ENCODE measurements around the gene TAF4B. TPM values are rescaled to one million over a fixed set of nuclear protein-coding genes. Genes with fewer than 3 reads are reported as not detected.

Gene TAF4B
- total RNA-seq, 2 experiments from 2014 or later: 7.3 to 7.5 TPM

- H3K9me3 Mint-ChIP-seq: no peaks in the 10 kb centered on the region
- POLR2A ChIA-PET: no interaction called here
- H3K27ac Mint-ChIP-seq: no peak overlapping the region
Observed at GRCh38 chr18:26438980-26439379, 212.7 kb downstream of the TAF4B start.

GRCh38 chr18:26439537-26439936 lies 213.3 kb downstream of the TAF4B start:
- POLR2A ChIA-PET: no interaction called here
- no peak overlapping the region for H3K27ac Mint-ChIP-seq

More at GRCh38 chr18:26438980-26439379, 212.7 kb downstream of the TAF4B start:
- no peak for ATAC-seq (ENCODE audit: low read depth)
- Mint-ChIP-seq H3K27me3 (peaks cover 16% of the 10 kb centered on the region), H3K4me1 (no peaks in the 10 kb centered on the region), H3K4me3 (no peak overlapping the region), H3K36me3 (no peaks in the 10 kb centered on the region)
- no peak for DNase-seq

GRCh38 chr18:26440644-26441043 lies 214.4 kb downstream of the TAF4B start:
- ATAC-seq (ENCODE audit: low read depth) (no peak), DNase-seq (no peak)
- H3K4me3 Mint-ChIP-seq: no peak overlapping the region
- H3K27me3 Mint-ChIP-seq: peaks cover 21% of the 10 kb centered on the region
- no peaks in the 10 kb centered on the region for H3K9me3 Mint-ChIP-seq
- H3K36me3 Mint-ChIP-seq: no peaks in the 10 kb centered on the region
- H3K27ac Mint-ChIP-seq: no peak overlapping the region
- POLR2A ChIA-PET: no interaction called here
- H3K4me1 Mint-ChIP-seq: no peaks in the 10 kb centered on the region

More at GRCh38 chr18:26439537-26439936, 213.3 kb downstream of the TAF4B start:
- H3K4me1 Mint-ChIP-seq: no peaks in the 10 kb centered on the region
- no peaks in the 10 kb centered on the region for H3K9me3 Mint-ChIP-seq
- no peak for DNase-seq
- ATAC-seq (ENCODE audit: low read depth): no peak
- no peaks in the 10 kb centered on the region for H3K36me3 Mint-ChIP-seq
- peaks cover 15% of the 10 kb centered on the region for H3K27me3 Mint-ChIP-seq
- H3K4me3 Mint-ChIP-seq: no peak overlapping the region

Other genes with a start within 250 kb of the TAF4B start
- gene SS18, start 135.8 kb upstream of the TAF4B start, total RNA-seq: 10 to 100 TPM; 64.3 to 67.4 TPM
- gene PSMA8, start 92.6 kb upstream of the TAF4B start, total RNA-seq: 1 to 10 TPM; 1.3 to 1.4 TPM